ENCODE data around the gene ACTN4.

The ACTN4 gene

DNA sequence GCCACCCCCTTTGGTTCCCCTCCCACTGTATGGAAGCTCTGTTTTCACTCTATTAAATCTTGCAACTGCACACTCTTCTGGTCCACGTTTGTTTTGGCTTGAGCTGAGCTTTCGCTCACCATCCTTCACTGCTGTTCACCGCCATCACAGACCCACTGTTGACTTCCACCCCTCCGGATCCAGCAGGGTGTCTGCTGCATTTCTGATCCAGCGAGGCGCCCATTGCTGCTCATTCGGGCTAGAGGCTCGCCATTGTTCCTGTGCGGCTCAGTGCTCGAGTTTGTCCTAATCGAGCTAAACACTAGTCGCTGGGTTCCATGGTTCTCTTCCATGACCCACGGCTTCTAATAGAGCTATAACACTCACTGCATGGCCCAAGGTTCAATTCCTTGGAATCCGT, 42.7 kb downstream of the ACTN4 start:
- peak overlapping the region; percentile 100 for H3K27ac ChIP-seq
- DNase-seq (ENCODE audit: low read depth, low spot score), result no peak

- DNase-seq (ENCODE audit: low read depth, low spot score), result no peak
- H3K27ac ChIP-seq, result peak overlapping the region; percentile 100
Observed at GRCh38 chr19:38690832-38691231, 43.4 kb downstream of the ACTN4 start.

GRCh38 chr19:38691938-38692457, 44.5 kb downstream of the ACTN4 start:
- H3K27ac ChIP-seq, result peak overlapping the region; percentile 100
- no peak for DNase-seq (ENCODE audit: low read depth, low spot score)

GRCh38 chr19:38692458-38693379, 45.3 kb downstream of the ACTN4 start:
- DNase-seq (ENCODE audit: low read depth, low spot score), result no peak
- peak overlapping the region; percentile 100 for H3K27ac ChIP-seq

- DNase-seq (ENCODE audit: low read depth, low spot score), result peak; percentile 72
- peak overlapping the region; percentile 100 for H3K27ac ChIP-seq
Observed at GRCh38 chr19:38693380-38694223, 46.2 kb downstream of the ACTN4 start.

- H3K27ac ChIP-seq, result peak overlapping the region; percentile 100
- DNase-seq (ENCODE audit: low read depth, low spot score), result no peak
Observed at GRCh38 chr19:38695317-38695683, 47.9 kb downstream of the ACTN4 start.

DNA sequence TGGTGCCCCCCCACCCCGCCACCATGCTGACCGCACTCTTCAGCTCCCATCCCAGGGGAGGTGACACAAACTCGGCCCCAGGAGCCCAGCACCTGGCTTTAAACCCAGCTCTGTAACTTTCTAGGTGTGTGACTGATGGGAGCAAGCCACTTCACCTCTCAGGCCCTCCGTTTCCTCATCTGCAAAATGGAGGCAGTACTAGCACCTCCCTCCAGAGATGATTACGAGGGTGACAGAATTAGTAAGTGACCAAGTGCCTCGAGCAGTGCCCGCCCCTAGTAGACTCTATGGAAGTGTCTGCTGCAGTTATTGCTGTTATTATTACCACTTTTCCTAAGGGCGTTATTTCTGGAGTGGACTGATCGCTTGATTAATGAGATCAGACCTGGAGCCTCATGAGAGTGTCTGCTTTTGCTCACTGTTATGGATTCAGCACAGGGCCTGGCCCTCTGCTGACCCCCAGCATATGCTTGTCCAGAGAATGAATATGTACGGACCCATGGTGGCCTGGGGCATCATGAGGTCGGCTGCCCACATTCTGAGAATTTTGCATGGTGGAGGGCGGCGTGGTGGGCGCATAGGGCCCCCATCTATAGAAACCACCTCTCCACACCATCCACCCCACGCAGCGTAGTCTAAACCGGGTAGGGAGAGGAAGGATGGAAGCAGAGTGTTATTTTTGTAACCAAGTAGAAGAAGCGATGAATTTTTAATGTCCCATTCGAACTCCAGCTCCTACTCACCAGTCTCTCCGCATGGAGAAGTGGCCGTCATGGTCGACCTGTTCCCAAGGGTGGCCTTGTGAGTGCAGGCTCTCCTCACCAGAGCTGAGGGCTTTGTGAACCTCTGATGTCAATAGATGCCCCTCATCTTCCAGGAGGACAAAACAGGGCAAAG, 48.6 kb downstream of the ACTN4 start:
- peak overlapping the region; percentile 100 for H3K27ac ChIP-seq
- no peak for DNase-seq (ENCODE audit: low read depth, low spot score)

DNA sequence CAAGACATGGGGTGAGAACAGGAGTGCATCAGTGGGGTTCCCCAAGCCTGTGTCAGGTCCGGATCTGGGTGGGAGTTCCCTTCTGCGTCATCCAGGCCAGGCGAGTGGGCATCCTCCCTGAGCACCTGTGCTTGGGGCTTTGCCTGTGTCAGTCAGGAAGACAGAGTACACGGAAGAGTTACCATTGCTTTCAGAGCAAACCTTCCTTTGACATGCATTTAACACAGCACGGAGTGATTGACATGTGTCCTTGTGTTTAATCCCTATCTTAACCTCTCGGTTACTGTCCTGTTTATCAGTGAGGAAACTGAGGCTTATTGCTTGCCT, 49.2 kb downstream of the ACTN4 start:
- no peak for DNase-seq (ENCODE audit: low read depth, low spot score)
- H3K27ac ChIP-seq, result peak overlapping the region; percentile 100

GRCh38 chr19:38697197-38697596, 49.7 kb downstream of the ACTN4 start:
- DNase-seq (ENCODE audit: low read depth, low spot score), result no peak
- H3K27ac ChIP-seq, result peak overlapping the region; percentile 100

- H3K27ac ChIP-seq, result peak overlapping the region; percentile 100
- no peak for DNase-seq (ENCODE audit: low read depth, low spot score)
Observed at GRCh38 chr19:38697641-38698071, 50.2 kb downstream of the ACTN4 start.

DNA sequence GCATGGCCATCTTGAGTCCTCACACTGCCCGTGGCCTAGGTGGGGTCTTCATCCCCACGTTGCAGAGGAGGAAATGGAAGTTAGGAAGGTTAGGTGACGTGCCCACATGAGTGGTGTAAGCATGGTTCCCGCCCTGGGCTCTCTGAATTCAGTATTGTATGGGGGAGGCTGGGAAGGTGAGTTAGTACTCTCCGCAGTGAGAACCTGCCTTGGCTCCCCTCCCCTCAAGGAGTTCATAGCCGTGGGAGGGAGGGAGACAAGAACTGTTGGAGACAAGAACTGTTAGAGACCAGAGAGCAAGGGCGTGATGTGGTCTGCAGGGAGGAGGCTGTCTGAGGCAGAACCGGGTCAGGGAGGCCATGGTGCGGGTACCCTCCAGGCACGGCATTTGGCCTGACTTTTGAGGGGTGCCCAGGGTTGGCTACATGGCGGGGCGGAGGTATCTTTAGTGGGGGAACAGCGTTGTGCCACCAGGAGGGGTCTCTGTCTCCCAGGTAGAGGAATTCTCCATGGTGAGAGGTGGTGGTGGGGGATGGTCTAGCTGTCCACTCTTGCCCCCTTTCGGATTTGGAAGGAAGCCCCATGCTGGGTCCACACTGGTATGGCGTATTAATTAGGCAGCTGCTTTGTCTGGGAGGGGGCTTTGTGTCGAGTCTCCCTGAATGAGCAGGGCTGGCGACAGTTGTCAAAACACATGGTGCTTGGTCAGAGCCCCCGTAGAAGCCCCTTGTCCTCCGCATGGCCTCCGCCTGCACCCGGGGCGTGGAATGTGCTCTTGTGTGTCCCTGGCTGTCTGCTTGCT, 51.0 kb downstream of the ACTN4 start:
- peak overlapping the region; percentile 100 for H3K27ac ChIP-seq
- DNase-seq (ENCODE audit: low read depth, low spot score), result no peak

- peak; percentile 73 for DNase-seq (ENCODE audit: low read depth, low spot score)
- peak overlapping the region; percentile 100 for H3K27ac ChIP-seq
Observed at GRCh38 chr19:38699027-38699346, 51.5 kb downstream of the ACTN4 start.

GRCh38 chr19:38699647-38700349, 52.3 kb downstream of the ACTN4 start:
- no peak for DNase-seq (ENCODE audit: low read depth, low spot score)
- peak overlapping the region; percentile 100 for H3K27ac ChIP-seq

DNA sequence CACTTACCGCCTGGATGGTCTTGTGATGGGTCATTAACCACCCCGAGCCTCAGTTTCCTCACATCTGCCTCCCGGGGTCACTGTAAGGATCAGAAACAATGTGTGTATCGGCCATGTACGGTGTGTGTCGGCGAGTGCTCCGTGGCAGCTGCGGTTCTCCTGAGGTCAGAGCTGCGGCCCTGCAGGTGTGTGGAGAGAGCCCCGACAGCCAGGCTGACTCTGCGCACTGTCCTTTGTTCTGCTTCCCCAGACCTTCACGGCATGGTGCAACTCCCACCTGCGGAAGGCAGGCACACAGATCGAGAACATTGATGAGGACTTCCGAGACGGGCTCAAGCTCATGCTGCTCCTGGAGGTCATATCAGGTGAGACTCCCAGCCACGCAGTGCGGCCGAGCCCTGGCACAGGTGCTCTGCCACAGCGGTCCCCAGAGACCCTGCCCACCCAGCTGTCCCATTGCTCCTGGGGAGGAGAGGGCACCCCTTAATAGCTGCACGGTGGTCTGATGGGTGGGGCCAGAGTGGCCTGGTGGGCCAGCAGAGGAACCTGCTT, 53.0 kb downstream of the ACTN4 start:
- H3K27ac ChIP-seq, result peak overlapping the region; percentile 100
- DNase-seq (ENCODE audit: low read depth, low spot score), result no peak

DNA sequence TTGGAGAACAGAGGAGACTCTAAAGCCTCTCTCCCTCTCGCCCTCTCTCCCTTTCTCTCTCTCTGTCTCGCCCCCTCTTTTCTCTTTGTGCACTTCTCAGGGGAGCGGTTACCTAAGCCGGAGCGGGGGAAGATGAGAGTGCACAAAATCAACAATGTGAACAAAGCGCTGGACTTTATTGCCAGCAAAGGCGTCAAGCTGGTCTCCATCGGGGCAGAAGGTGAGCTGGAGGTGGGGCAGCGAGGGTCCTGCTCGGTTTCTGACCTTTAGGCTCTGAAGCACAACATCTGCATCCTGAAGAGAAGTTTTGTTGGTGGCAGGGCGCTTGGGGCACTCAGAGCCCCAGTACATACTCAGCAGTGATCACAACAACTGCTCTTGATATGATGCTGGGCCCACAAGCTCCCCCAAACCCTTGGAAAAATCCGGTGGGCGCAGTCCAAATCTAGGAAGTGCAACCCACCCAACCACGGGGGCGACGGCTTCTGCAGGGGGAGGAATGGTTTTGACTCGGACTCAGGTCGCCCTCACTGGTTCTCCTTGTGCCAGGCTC, 53.5 kb downstream of the ACTN4 start:
- no peak for DNase-seq (ENCODE audit: low read depth, low spot score)
- H3K27ac ChIP-seq, result peak overlapping the region; percentile 100

DNA sequence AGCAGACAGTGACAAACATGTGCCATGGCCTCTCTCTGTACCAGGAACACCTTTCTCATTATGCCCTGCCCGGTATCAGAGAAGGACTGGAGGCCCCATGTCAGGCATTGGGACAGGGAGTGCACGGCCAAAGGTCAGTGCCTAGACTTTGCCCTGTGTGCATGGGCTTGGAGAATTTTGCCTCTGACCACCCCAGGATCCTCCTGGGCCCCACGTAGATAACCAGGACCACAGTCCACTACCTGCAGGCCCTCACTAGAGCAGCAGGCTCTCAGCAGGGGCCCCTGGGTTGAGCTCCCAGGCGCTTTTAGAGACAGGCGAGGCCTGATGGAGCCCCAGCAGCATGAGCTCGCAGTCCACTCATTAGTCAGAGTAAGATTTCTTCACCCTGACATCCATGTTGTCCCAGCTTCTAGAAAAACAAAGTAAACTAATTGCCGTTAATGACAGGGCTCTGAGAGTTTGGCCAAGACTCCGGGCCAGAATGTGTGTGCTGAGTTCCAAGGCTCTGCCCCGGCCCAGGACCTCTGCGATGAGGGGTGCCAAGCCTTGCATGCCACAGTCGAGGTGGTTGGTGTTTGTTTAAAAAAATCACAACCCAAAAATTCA, 54.1 kb downstream of the ACTN4 start:
- no peak for DNase-seq (ENCODE audit: low read depth, low spot score)
- peak overlapping the region; percentile 100 for H3K27ac ChIP-seq

DNA sequence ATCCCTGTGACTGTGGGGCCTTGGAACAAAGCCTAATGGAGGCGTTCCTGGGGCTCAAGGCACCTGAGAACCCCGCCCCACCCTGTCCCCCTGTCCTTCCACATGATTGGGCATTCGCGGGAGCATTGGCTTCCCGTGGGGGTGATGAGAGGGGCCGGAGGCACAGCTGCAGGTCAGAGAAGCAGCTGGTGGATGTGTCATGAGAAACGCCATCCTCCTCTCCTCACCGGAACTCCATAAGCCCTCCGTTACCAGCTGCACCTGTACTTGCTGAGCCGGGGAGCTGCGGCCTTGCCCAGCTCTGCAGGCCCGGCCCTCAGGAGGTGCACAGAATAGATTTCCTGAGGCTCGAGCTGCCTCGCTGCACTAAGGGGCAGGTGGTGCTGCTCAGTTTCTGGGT, 54.8 kb downstream of the ACTN4 start:
- H3K27ac ChIP-seq, result peak overlapping the region; percentile 100

DNA sequence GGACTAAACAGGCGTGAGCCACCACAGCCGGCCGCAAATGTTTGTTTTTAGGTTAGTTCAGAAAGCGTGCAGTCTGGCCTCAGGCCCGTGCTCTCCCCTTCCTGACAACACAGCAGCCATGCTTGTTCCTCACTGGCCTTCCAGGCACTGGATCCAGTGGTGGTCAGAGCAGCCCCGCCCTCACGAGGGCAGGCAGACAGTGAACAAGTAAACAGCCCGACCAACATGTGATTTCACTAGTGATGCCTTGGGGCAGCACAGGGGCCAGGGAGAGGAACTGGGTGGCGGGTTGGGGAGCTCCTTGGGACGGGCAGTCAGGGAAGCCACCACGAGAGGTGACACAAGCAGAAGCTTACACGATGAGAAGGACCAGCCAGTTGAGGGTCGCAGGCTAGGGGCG, 56.1 kb downstream of the ACTN4 start:
- no peak overlapping the region for H3K27ac ChIP-seq
- DNase-seq (ENCODE audit: low read depth, low spot score), result no peak

More for the DNA sequence above, 54.8 kb downstream of the ACTN4 start:
- DNase-seq (ENCODE audit: low read depth, low spot score), result no peak

Measured in epithelial cell of prostate (primary cell).